Femur (tissue), 1 donor: Measurements from ENCODE around the gene MUC21.
A peak's percentile ranks its signal among the peaks of the same experiment; 100 is the strongest.
"Not testable (repeated sequence)": the region's sequence is repeated elsewhere in the genome, so short reads cannot be mapped to it uniquely, and the experiment has no call there.

Source experiments
- DNase-seq: peaks from one replicate; pipeline ENCODE4 v3.0.0-alpha.2; 2017

The MUC21 gene

DNA sequence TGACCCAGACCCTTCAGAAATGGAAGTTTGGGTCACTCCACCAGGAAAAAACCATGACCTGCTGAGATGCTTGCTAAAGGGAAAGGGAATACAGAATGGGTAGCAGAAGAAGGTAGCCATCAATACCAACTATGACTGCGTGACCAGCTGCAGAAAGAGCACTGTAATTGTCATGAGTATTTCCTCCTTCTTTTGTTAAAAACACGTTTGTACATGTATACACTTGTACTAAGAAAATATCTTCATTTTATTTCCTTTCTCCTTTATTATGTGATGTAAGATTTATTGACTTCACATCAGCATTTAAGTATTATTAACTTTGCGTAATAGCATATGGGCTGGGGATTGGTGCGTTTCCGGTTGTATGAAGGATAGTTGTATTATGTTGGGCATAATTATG, 12.6 kb upstream of the MUC21 start:
- no peak for DNase-seq

DNA sequence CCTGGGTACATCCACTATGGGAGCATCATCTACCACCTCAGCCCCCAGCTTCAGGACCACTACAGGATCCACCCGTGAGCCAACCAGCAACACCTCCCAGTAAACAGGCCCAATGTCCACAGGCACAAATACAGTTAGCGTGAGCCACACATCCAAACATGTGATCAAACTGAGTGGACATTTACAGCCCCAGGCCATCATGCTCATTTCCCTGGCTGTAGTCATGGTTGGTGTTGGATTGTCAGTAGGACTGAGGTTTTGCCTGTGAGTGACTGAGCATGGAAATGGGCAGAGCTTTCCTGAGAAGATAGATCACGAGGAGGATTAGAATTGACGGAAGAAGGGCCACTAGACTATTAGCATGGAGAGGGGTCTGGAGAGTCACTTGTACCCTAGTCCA, 10.7 kb upstream of the MUC21 start:
- no peak for DNase-seq

DNA sequence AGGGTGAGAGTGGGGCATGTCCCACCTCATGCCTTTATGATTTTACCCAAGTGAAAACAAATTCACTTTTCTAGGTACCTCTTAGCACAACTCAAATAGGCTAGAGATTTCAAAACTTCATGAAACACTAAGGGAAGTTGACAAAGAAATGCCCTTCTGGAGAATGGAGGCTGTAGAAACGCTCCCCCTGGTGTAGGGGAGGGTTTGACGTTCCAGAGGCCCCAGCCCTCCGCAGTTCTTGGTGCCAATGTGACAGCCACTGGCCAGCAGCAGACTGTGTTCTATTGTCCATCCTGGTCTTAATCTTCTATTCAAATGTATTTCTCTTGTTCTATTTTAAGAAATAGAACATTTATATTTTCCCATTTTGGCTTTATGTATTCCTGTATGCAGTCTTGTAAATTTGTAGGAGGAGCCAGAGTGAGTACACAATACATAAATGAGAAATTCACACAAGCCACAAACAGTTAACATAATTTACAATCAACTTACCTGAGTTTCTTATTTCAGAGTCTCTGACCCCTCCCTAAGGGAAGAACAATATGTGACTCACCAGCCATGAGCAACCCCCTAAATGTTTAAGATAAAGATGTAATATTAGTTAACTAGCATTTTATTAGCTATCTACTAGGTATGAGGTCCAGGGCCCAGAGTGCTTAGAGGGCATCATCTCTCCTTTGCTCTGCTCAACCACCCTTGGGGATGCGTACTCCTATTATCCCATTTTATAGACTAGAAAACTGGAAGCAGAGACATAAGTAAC, 8.8 kb upstream of the MUC21 start:
- no peak for DNase-seq

- no peak for DNase-seq
Measured at GRCh38 chr6:30979141-30979540, 4.4 kb upstream of the MUC21 start.

DNA sequence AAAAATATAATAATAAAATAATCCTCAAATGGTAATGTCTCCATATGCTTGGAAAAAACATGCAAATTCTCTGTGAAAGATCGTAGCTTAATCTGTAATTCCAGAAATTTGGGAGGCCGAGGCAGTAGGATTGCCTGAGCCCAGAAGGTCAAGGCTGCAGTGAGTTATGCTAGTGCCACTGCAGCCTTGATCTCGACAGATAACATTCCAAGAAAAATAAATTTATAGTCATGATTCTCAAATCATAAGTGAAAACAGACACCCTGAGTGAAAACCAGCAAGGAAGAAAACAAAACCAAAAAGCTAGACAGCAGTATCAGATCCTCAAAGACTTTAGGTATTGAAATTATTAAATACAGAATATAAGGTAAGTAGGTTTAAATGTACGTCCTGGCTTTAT, 3.8 kb upstream of the MUC21 start:
- DNase-seq, result no peak

GRCh38 chr6:30981942-30982772, 1.4 kb upstream of the MUC21 start:
- DNase-seq, result peak; percentile 63

GRCh38 chr6:30985490-30985889, 2.0 kb downstream of the MUC21 start:
- DNase-seq, result no peak

- no peak for DNase-seq
Measured at GRCh38 chr6:30987304-30987703, 3.8 kb downstream of the MUC21 start.

GRCh38 chr6:30988209-30988825, 4.8 kb downstream of the MUC21 start:
- no peak for DNase-seq

DNA sequence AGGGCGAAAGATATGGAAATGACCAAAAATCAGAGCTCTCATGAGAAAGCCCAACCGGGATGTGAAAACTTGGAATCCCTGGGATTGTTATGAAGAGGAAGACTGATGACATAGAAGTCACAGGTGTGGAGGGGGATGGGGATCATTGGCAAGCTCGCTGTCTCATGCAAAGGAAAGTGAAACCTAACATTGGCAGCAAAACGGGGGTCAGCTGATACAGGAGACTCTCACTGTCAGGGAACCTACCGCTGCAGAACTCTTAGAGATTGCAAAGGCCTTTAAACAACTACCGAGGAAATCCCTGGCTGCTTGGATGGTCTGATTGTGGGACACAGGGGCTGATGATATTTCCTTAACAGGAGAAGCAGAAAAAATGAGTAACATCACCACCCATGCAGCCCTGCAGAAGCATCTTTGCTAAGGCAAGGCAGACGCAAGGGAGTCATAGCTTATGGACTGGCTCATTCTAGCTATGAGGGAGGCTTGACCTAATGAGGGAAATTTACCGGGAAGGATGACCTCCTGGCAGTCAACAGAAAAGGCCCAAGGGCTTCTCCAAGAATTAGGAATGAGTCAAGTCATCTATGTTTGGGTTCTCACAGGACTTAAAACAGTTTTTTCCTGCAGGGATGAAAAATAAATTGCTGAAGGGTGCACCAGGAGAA, 7.0 kb downstream of the MUC21 start:
- no peak for DNase-seq

GRCh38 chr6:30991891-30992290, 8.4 kb downstream of the MUC21 start:
- DNase-seq, result no peak

DNA sequence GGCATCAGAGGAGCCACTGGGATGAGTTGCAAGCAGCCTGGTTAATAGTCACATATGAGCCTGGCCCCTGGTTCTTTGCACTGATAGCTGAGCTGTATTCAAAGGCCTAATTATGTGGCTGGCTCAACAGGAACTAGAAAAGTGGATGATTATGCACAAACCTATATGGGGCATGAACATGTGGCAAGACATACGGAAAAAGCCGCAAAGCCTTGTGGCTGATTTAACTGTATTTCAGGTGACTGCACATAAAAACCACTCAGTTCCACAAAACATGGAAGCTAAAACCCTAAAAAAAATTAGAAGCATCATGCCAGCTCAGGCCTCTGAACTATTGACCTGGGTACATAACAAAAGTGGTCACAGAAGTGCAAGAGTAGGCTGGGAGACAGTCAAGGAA, 13.8 kb downstream of the MUC21 start:
- no peak for DNase-seq

DNA sequence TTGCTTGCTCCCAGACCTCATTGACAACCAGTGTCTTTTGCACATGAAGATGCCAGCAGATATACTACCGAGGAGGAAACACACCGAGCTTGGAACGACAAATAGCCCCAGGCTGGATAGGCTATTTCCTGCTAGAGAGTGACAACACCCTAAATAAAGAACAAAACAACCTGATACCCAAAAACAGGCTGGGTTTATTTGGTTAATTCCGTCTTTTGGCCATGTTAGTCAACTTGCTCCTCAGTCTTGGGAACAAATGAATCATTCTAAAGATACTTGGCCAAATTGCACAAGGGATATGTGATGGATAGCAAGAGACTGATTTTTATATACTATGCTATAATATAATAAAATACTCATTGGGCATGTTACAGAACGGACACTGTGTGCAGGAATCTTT, 15.3 kb downstream of the MUC21 start:
- no peak for DNase-seq

DNA sequence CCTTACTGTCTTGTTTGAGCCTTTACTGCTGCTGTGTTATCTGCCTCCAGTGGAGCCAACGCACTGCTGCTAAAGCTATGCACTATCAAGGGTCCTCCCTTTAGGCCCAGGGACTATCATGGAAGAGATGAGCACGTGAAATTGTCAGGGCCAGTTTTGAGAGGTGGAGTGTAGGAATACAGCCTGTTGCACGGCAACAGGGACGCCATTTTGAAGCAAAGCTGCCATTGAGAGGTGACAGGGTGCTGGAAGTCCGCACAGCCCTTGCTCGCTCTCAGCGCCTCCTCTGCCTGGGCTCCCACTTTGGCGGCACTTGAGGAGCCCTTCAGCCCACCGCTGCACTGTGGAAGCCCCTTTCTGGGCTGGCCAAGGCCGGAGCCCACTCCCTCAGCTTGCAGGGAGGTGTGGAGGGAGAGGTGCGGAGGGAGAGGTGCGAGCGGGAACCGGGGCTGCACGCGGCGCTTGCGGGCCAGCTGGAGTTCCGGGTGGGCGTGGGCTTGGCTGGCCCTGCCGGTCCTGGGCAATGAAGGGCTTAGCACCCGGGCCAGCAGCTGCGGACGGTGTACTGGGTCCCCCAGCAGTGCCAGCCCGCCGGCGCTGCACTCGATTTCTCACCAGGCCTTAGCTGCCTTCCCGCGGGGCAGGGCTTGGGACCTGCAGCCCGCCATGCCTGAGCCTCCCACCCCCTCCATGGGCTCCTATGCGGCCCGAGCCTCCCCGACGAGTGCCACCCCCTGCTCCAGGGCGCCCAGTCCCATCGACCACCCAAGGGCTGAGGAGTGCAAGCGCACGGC, 16.7 kb downstream of the MUC21 start:
- DNase-seq, result not testable (repeated sequence)

DNA sequence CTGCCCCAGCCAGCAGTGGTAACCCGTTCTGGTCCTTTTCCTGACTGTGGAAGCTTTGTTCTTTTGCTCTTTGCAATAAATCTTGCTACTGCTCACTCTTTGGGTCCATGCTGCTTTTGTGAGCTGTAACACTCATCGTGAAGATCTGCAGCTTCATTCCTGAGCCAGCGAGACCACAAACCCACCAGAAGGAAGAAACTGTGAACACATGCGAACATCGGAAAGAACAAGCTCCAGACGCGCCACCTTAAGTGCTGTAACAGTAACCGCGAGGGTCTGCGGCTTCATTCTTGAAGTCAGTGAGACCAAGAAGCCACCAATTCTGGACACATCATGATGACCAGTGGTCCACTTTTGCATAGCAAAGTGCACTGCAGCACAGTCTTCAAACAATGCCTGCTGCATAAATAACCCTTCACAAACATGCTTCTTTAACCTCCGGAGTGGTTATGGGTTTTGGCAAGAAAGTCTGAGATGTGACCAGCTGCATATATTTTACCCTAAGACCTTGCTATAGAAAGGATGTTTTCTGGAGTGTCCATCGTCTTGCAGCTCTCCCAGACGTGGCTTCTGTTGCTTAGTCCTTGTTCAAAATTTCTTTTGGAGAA, 17.9 kb downstream of the MUC21 start:
- no peak for DNase-seq

- DNase-seq, result no peak
Measured at GRCh38 chr6:31002471-31002870, 19.0 kb downstream of the MUC21 start.

GRCh38 chr6:31004794-31005193, 21.3 kb downstream of the MUC21 start:
- DNase-seq, result no peak

DNA sequence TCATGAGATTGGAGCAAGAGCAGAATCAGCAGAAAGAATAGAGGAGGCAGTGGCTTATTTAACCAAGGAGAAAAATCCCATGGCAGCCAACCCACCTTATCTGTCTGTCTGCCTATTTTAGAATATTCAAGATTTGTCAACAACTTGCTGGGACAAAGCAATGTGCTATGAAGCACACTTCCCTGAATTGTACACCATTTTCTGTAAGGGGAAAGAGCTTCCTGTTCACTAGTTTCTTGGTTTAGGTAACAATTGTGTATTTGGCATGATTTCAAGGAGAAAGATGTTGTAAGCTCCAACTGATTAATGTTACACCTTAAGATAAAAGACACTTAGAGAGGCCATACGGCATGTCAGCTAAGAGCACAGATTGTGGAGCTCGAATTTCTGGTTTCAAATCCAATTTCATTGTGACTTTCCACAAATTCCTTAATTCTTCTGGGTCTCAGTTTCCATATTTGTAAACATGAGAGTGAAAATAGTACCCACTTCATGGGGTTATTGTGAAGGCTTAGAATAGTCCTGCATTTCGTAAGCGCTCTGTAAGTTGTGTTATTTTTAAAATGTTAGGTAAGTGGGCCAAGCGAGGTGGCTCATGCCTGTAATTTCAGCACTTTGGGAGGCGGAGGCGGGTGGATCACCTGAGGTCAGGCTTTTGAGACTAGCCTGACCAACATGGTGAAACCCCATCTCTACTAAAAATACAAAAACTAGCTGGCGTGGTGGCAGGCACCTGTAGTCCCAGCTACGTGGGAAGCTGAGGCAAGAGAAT, 21.9 kb downstream of the MUC21 start:
- no peak for DNase-seq

- DNase-seq, result no peak
Measured at GRCh38 chr6:31007694-31008093, 24.2 kb downstream of the MUC21 start.

GRCh38 chr6:31008165-31008564, 24.6 kb downstream of the MUC21 start:
- no peak for DNase-seq

DNA sequence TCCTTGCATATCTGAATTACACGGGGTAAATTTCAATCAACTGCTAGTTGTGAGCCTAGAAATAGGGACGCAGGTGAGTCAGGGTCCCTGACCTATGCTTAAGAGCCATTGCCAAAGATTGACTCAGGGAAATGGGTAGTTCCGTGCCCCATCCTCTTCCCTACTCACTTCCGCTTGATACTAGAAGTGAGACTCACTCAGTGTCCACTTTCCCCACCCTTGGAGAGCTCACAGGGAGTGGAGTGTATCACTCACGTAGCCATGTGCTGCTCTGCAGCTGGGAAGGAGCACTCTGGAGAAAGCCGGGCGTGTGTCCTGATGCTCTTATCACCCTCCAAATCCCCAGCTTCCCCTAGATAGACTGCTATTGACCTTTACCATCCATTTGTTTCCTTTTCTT, 26.2 kb downstream of the MUC21 start:
- DNase-seq, result no peak
